Measurements from ENCODE around the gene CHST3. TPM values are rescaled to one million over a fixed set of nuclear protein-coding genes. Genes with fewer than 3 reads are reported as not detected.

Gene CHST3
- total and polyA plus RNA-seq, 5 donors: 14.9 to 37.0 (median 22.6) TPM

- Histone ChIP-seq H3K4me3 (ENCODE audit: low read length) (no peak overlapping the region), H3K9me3 (ENCODE audit: control insufficient read depth, low read length) (peaks cover 7% of the 10 kb centered on the region), H3K27ac (ENCODE audit: low read length) (no peak overlapping the region), H3K27me3 (ENCODE audit: control insufficient read depth, insufficient read depth) (no peaks in the 10 kb centered on the region), H3K4me1 (ENCODE audit: control insufficient read depth, insufficient read depth, low read length) (no peaks in the 10 kb centered on the region)
- 86% methylated on average over 6 of the region's 6 CpGs for WGBS
- intact Hi-C loops (cut with DNase I): loop anchor here in 1 of 4 donors (5.0 kb wide), 1 partner anchor 97 kb away; no protein-coding TSS in a partner anchor
- no peak for ATAC-seq
- no peak for DNase-seq
These were observed 13.5 kb upstream of the CHST3 start for GRCh38 chr10:71950683-71951082.

- Histone ChIP-seq H3K27me3 (ENCODE audit: control insufficient read depth, insufficient read depth) (no peaks in the 10 kb centered on the region), H3K4me1 (ENCODE audit: control insufficient read depth, insufficient read depth, low read length) (no peaks in the 10 kb centered on the region), H3K27ac (ENCODE audit: low read length) (no peak overlapping the region), H3K4me3 (ENCODE audit: low read length) (no peak overlapping the region), H3K9me3 (ENCODE audit: control insufficient read depth, low read length) (no peaks in the 10 kb centered on the region)
- no peak for DNase-seq
- intact Hi-C loops (cut with DNase I): loop anchor here in 1 of 4 donors (5.0 kb wide), 1 partner anchor 95 kb away; no protein-coding TSS in a partner anchor
- no peak for ATAC-seq
- WGBS: 53% methylated on average over 3 of the region's 3 CpGs
These were observed 11.4 kb upstream of the CHST3 start for GRCh38 chr10:71952745-71953144.

- H3K27me3 ChIP-seq (ENCODE audit: control insufficient read depth, insufficient read depth): no peaks in the 10 kb centered on the region
- no peaks in the 10 kb centered on the region for H3K9me3 ChIP-seq (ENCODE audit: control insufficient read depth, low read length)
- intact Hi-C loops (cut with DNase I): loop anchor here in 3 of 4 donors (2.0 to 5.0 kb wide), 3 partner anchors 85 to 91 kb away; no protein-coding TSS in a partner anchor
- no peak for DNase-seq
- no peak for ATAC-seq
- no peak overlapping the region for H3K4me3 ChIP-seq (ENCODE audit: low read length)
- 78% methylated on average over 9 of the region's 9 CpGs for WGBS
- peaks cover 3% of the 10 kb centered on the region for H3K4me1 ChIP-seq (ENCODE audit: control insufficient read depth, insufficient read depth, low read length)
- no peak overlapping the region for H3K27ac ChIP-seq (ENCODE audit: low read length)
These were observed 6.5 kb upstream of the CHST3 start for GRCh38 chr10:71957546-71958275.

GRCh38 chr10:71959526-71959925 lies 4.7 kb upstream of the CHST3 start:
- no peak for ATAC-seq
- intact Hi-C loops (cut with DNase I): loop anchor here in 2 of 4 donors (2.0 to 5.0 kb wide), 2 partner anchors 83 to 88 kb away; no protein-coding TSS in a partner anchor
- no peaks in the 10 kb centered on the region for H3K27me3 ChIP-seq (ENCODE audit: control insufficient read depth, insufficient read depth)
- H3K27ac ChIP-seq (ENCODE audit: low read length): no peak overlapping the region
- peaks cover 3% of the 10 kb centered on the region for H3K4me1 ChIP-seq (ENCODE audit: control insufficient read depth, insufficient read depth, low read length)
- H3K4me3 ChIP-seq (ENCODE audit: low read length): no peak overlapping the region
- WGBS: 90% methylated on average over 3 of the region's 3 CpGs
- DNase-seq: no peak
- no peaks in the 10 kb centered on the region for H3K9me3 ChIP-seq (ENCODE audit: control insufficient read depth, low read length)

GRCh38 chr10:71961831-71962230 lies 2.4 kb upstream of the CHST3 start:
- ATAC-seq (no peak), DNase-seq (no peak)
- no peaks in the 10 kb centered on the region for H3K9me3 ChIP-seq (ENCODE audit: control insufficient read depth, low read length)
- intact Hi-C loops (cut with DNase I): loop anchor here in 3 of 4 donors (5.0 to 10.0 kb wide), 3 partner anchors 70 to 373 kb away; no protein-coding TSS in a partner anchor
- 94% methylated on average over 10 of the region's 10 CpGs for WGBS
- peaks cover 6% of the 10 kb centered on the region for H3K4me1 ChIP-seq (ENCODE audit: control insufficient read depth, insufficient read depth, low read length)
- H3K27me3 ChIP-seq (ENCODE audit: control insufficient read depth, insufficient read depth): no peaks in the 10 kb centered on the region
- no peak overlapping the region for H3K4me3 ChIP-seq (ENCODE audit: low read length)
- H3K27ac ChIP-seq (ENCODE audit: low read length): no peak overlapping the region

GRCh38 chr10:71962901-71963300 lies 1.3 kb upstream of the CHST3 start:
- intact Hi-C loops (cut with DNase I): loop anchor here in 3 of 4 donors (5.0 to 10.0 kb wide), 3 partner anchors 69 to 372 kb away; no protein-coding TSS in a partner anchor
- Histone ChIP-seq H3K27ac (ENCODE audit: low read length) (peak overlapping the region; percentile 46), H3K9me3 (ENCODE audit: control insufficient read depth, low read length) (no peaks in the 10 kb centered on the region), H3K27me3 (ENCODE audit: control insufficient read depth, insufficient read depth) (no peaks in the 10 kb centered on the region), H3K4me3 (ENCODE audit: low read length) (no peak overlapping the region), H3K4me1 (ENCODE audit: control insufficient read depth, insufficient read depth, low read length) (peaks cover 6% of the 10 kb centered on the region)
- DNase-seq (no peak), ATAC-seq (no peak)
- WGBS: 76% methylated on average over 6 of the region's 6 CpGs

GRCh38 chr10:71963351-71964097 lies 671 bp upstream of the CHST3 start:
- Histone ChIP-seq H3K4me3 (ENCODE audit: low read length) (peak overlapping the region; percentile 78), H3K27ac (ENCODE audit: low read length) (peak overlapping the region; percentile 90), H3K9me3 (ENCODE audit: control insufficient read depth, low read length) (no peaks in the 10 kb centered on the region), H3K4me1 (ENCODE audit: control insufficient read depth, insufficient read depth, low read length) (peaks cover 8% of the 10 kb centered on the region), H3K27me3 (ENCODE audit: control insufficient read depth, insufficient read depth) (no peaks in the 10 kb centered on the region)
- DNase-seq: peak; percentile 72 to 85 (median 72)
- peak; percentile 67 to 76 for ATAC-seq
- intact Hi-C loops (cut with DNase I): loop anchor here in 3 of 4 donors (5.0 to 10.0 kb wide), 3 partner anchors 69 to 371 kb away; no protein-coding TSS in a partner anchor
- WGBS: 14% methylated on average over 42 of the region's 42 CpGs

- intact Hi-C loops (cut with DNase I): loop anchor here in 3 of 4 donors (5.0 to 10.0 kb wide), 3 partner anchors 67 to 370 kb away; no protein-coding TSS in a partner anchor
- WGBS: 1% methylated on average over 48 of the region's 48 CpGs
- H3K4me1 ChIP-seq (ENCODE audit: control insufficient read depth, insufficient read depth, low read length): peaks cover 10% of the 10 kb centered on the region
These were observed 734 bp downstream of the CHST3 start for GRCh38 chr10:71964743-71965515.

GRCh38 chr10:71965623-71966022 lies 1.4 kb downstream of the CHST3 start:
- ATAC-seq (no peak), DNase-seq (no peak)
- peak overlapping the region; percentile 78 for H3K4me3 ChIP-seq (ENCODE audit: low read length)
- WGBS: 23% methylated on average over 4 of the region's 4 CpGs
- intact Hi-C loops (cut with DNase I): loop anchor here in 1 of 4 donors (10.0 kb wide), 1 partner anchor 369 kb away; no protein-coding TSS in a partner anchor
- H3K9me3 ChIP-seq (ENCODE audit: control insufficient read depth, low read length): no peaks in the 10 kb centered on the region
- H3K4me1 ChIP-seq (ENCODE audit: control insufficient read depth, insufficient read depth, low read length): peaks cover 14% of the 10 kb centered on the region
- no peaks in the 10 kb centered on the region for H3K27me3 ChIP-seq (ENCODE audit: control insufficient read depth, insufficient read depth)
- peak overlapping the region; percentile 90 for H3K27ac ChIP-seq (ENCODE audit: low read length)

More at GRCh38 chr10:71964743-71965515, 734 bp downstream of the CHST3 start:
- Histone ChIP-seq H3K4me3 (ENCODE audit: low read length) (peak overlapping the region; percentile 78), H3K27me3 (ENCODE audit: control insufficient read depth, insufficient read depth) (no peaks in the 10 kb centered on the region), H3K27ac (ENCODE audit: low read length) (peak overlapping the region; percentile 90), H3K9me3 (ENCODE audit: control insufficient read depth, low read length) (no peaks in the 10 kb centered on the region)
- DNase-seq (peak; percentile 83 to 90 (median 88)), ATAC-seq (peak; percentile 61 to 75)

All from right cardiac atrium (tissue), 5 donors.